ENCODE results near the gene ZBTB11. TPM values are rescaled to one million over a fixed set of nuclear protein-coding genes. Genes with fewer than 3 reads are reported as not detected.

Gene ZBTB11
- total and polyA plus RNA-seq, 2 of the 13 experiments (the other 11 are each of a cell fraction or from before 2014, with no cell fraction given), result 5.9 to 18.1 TPM

DNA sequence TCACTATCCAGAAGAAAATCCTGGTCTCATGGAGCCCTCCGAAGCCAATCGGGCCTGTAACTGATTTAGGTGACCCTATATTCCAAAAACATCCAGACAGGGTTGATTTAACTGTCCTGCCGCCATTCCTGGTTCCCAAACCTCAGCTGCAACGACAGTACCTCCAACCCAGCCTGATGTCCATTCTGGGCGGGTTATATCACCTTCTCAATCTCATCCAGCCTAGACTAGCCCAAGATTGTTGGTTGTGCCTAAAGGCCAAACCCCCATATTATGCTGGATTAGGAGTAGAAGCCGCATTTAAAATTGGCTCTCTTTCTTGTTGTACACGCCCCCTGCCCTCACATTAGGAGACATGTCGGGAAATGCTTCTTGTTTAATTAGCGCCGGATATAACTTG lies 36.7 kb downstream of the ZBTB11 start (continued):
- TF ChIP-seq, protein P1, sequence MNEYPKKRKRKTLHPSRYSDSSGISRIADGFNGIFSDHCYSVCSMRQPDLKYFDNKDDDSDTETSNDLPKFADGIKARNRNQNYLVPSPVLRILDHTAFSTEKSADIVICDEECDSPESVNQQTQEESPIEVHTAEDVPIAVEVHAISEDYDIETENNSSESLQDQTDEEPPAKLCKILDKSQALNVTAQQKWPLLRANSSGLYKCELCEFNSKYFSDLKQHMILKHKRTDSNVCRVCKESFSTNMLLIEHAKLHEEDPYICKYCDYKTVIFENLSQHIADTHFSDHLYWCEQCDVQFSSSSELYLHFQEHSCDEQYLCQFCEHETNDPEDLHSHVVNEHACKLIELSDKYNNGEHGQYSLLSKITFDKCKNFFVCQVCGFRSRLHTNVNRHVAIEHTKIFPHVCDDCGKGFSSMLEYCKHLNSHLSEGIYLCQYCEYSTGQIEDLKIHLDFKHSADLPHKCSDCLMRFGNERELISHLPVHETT (CRISPR knock-in tag; conservative IDR thresholded peaks at IDR 0.05), result no peak
- TF ChIP-seq CHCHD3 (CRISPR knock-in tag; IDR thresholded peaks at IDR 0.05), result no peak
- no peak for TF ChIP-seq ZBTB7B (CRISPR knock-in tag; IDR thresholded peaks at IDR 0.05)
- TF ChIP-seq TAF1 (CRISPR knock-in tag; IDR thresholded peaks at IDR 0.05), result no peak
- TF ChIP-seq MTA3 (CRISPR knock-in tag; IDR thresholded peaks at IDR 0.05), result no peak
- TF ChIP-seq, protein P2, sequence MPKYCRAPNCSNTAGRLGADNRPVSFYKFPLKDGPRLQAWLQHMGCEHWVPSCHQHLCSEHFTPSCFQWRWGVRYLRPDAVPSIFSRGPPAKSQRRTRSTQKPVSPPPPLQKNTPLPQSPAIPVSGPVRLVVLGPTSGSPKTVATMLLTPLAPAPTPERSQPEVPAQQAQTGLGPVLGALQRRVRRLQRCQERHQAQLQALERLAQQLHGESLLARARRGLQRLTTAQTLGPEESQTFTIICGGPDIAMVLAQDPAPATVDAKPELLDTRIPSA (CRISPR knock-in tag; IDR thresholded peaks at IDR 0.05; ENCODE audit: borderline replicate concordance), result no peak
- no peak for TF ChIP-seq ZKSCAN5 (CRISPR knock-in tag; IDR thresholded peaks at IDR 0.05)
- TF ChIP-seq, protein P3, sequence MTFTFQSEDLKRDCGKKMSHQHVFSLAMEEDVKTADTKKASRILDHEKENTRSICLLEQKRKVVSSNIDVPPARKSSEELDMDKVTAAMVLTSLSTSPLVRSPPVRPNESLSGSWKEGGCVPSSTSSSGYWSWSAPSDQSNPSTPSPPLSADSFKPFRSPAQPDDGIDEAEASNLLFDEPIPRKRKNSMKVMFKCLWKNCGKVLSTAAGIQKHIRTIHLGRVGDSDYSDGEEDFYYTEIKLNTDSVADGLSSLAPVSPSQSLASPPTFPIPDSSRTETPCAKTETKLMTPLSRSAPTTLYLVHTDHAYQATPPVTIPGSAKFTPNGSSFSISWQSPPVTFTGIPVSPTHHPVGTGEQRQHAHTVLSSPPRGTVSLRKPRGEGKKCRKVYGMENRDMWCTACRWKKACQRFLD (CRISPR knock-in tag; IDR thresholded peaks at IDR 0.05; ENCODE audit: borderline replicate concordance), result no peak
- TF ChIP-seq, protein P4, sequence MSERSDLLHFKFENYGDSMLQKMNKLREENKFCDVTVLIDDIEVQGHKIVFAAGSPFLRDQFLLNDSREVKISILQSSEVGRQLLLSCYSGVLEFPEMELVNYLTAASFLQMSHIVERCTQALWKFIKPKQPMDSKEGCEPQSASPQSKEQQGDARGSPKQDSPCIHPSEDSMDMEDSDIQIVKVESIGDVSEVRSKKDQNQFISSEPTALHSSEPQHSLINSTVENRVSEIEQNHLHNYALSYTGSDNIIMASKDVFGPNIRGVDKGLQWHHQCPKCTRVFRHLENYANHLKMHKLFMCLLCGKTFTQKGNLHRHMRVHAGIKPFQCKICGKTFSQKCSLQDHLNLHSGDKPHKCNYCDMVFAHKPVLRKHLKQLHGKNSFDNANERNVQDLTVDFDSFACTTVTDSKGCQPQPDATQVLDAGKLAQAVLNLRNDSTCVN (CRISPR knock-in tag; IDR thresholded peaks at IDR 0.05; ENCODE audit: borderline replicate concordance), result no peak

Data from HepG2 (cell line).